NT2/D1 (cell line): Measurements from ENCODE around the gene MFNG.

Experiments used
- SUZ12 ChIP-seq: IDR thresholded peaks from 2 replicates; pipeline ENCODE4 v1.6.1; 2011; ENCODE audit not compliant: insufficient read length, insufficient read depth; ENCODE audit errors: extremely low read depth
- YY1 ChIP-seq: IDR thresholded peaks from 2 replicates; pipeline ENCODE4 v1.6.1; 2011; ENCODE audit not compliant: insufficient read length, insufficient read depth
- ZNF274 ChIP-seq: IDR thresholded peaks from 2 replicates; pipeline ENCODE4 v1.6.1; 2011; ENCODE audit warnings: mild to moderate bottlenecking, low read depth, low read length

DNA sequence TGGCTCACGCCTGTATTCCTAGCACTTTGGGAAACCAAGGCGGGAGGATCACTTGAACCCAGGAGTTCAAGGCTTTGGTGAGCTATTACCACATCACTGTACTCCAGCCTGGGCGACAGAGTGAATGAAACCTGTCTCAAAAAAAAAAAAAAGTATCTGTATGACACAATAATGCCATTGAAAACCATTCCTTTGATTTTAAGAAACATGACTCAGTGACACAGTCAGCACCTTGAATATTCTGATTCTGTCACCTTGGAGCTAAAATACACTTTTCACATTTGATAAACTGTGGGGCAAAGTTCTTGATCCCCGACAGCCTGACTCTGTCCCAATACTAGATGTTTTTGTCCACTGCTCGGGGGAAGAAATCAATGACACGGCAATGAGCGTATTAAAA, 42.2 kb downstream of the MFNG start:
- TF ChIP-seq ZNF274, result no peak
- TF ChIP-seq YY1, result no peak
- no peak for TF ChIP-seq SUZ12
